Vagina (tissue), 2 donors: ENCODE data around the gene PDK2.

ENCODE experiments used
- CTCF ChIP-seq, 3 experiments: fragments of 450-650 bp in 2 of 3; fragments of 200-600 bp in 1 of 3; sonication (generic) in 1 of 3; IDR thresholded peaks; one replicate each; pipeline ENCODE4 v1.5.1; 2017 to 2019; ENCODE audit warnings: antibody characterized with exemption in 3 of 3, mild to moderate bottlenecking in 2 of 3, moderate library complexity in 2 of 3
- POLR2A ChIP-seq, 2 donors: fragments of 450-650 bp; IDR thresholded peaks; one replicate each; pipeline ENCODE4 v1.6.1; 2017; ENCODE audit warnings: antibody characterized with exemption in 2 of 2, mild to moderate bottlenecking in 2 of 2, moderate library complexity in 2 of 2

- TF ChIP-seq CTCF (IDR thresholded peaks at IDR 0.05) (no peak), POLR2A (IDR thresholded peaks at IDR 0.05) (no peak)
Measured at GRCh38 chr17:50129728-50130558, 34.8 kb downstream of the PDK2 start, which contains the start of gene SAMD14.
